ENCODE results near the gene COA3.

COA3 gene

GRCh38 chr17:42798383-42799380 lies at the start of gene COA3, which contains the start of gene CNTD1:
TSS of gene COA3 (minus strand) at chr17:42798704. CDS start at chr17:42798681, 23 bp downstream.
TSS of gene CNTD1 (plus strand) at chr17:42798861. CDS start at chr17:42799068, 207 bp downstream.
- DNase-seq (ENCODE audit: extremely low read depth in 1 of 2, low read depth in 1 of 2) = peak; percentile 68 to 76

- DNase-seq (ENCODE audit: extremely low read depth in 1 of 2, low read depth in 1 of 2) = no peak
Measured at GRCh38 chr17:42848093-42848492, 49.6 kb upstream of the COA3 start.

GRCh38 chr17:42846594-42847280 lies 48.2 kb upstream of the COA3 start:
- DNase-seq (ENCODE audit: extremely low read depth in 1 of 2, low read depth in 1 of 2) = no peak

- DNase-seq (ENCODE audit: extremely low read depth in 1 of 2, low read depth in 1 of 2) = peak; percentile 38 to 59
Measured at GRCh38 chr17:42845918-42846593, 47.6 kb upstream of the COA3 start.

- DNase-seq (ENCODE audit: extremely low read depth in 1 of 2, low read depth in 1 of 2) = no peak
Measured at GRCh38 chr17:42845556-42845917, 47.0 kb upstream of the COA3 start.

GRCh38 chr17:42844761-42845555 lies 46.5 kb upstream of the COA3 start:
- DNase-seq (ENCODE audit: extremely low read depth in 1 of 2, low read depth in 1 of 2) = no peak

- DNase-seq (ENCODE audit: extremely low read depth in 1 of 2, low read depth in 1 of 2) = no peak
Measured at GRCh38 chr17:42844271-42844670, 45.8 kb upstream of the COA3 start, which contains the start of gene AOC2. TSS of gene AOC2 (plus strand) at chr17:42844580. CDS start at chr17:42844627, 47 bp downstream.

GRCh38 chr17:42843358-42843934 lies 44.9 kb upstream of the COA3 start:
- DNase-seq (ENCODE audit: extremely low read depth in 1 of 2, low read depth in 1 of 2) = no peak

GRCh38 chr17:42841975-42842685 lies 43.6 kb upstream of the COA3 start:
- DNase-seq (ENCODE audit: extremely low read depth in 1 of 2, low read depth in 1 of 2) = no peak

- no peak for DNase-seq (ENCODE audit: extremely low read depth in 1 of 2, low read depth in 1 of 2)
Measured at GRCh38 chr17:42835732-42836131, 37.2 kb upstream of the COA3 start.

GRCh38 chr17:42833767-42834422 lies 35.4 kb upstream of the COA3 start:
- DNase-seq (ENCODE audit: extremely low read depth in 1 of 2, low read depth in 1 of 2) = no peak

GRCh38 chr17:42832934-42833766 lies 34.6 kb upstream of the COA3 start, which contains the start of gene PSME3:
TSS of gene PSME3 (plus strand) at chr17:42833397. CDS start at chr17:42833632, 235 bp downstream.
- DNase-seq (ENCODE audit: extremely low read depth in 1 of 2, low read depth in 1 of 2) = peak; percentile 82 to 88

GRCh38 chr17:42832213-42832933 lies 33.9 kb upstream of the COA3 start:
- no peak for DNase-seq (ENCODE audit: extremely low read depth in 1 of 2, low read depth in 1 of 2)

- no peak for DNase-seq (ENCODE audit: extremely low read depth in 1 of 2, low read depth in 1 of 2)
Measured at GRCh38 chr17:42830971-42831370, 32.5 kb upstream of the COA3 start.

- DNase-seq (ENCODE audit: extremely low read depth in 1 of 2, low read depth in 1 of 2) = no peak
Measured at GRCh38 chr17:42827472-42827871, 29.0 kb upstream of the COA3 start.

- no peak for DNase-seq (ENCODE audit: extremely low read depth in 1 of 2, low read depth in 1 of 2)
Measured at GRCh38 chr17:42821176-42821575, 22.7 kb upstream of the COA3 start.

- DNase-seq (ENCODE audit: extremely low read depth in 1 of 2, low read depth in 1 of 2) = peak; percentile 33 to 54
Measured at GRCh38 chr17:42819939-42820535, 21.5 kb upstream of the COA3 start.

Measured in stimulated activated CD8-positive, alpha-beta memory T cell treated with anti-CD3 and anti-CD28 coated beads, Interleukin-7, amount 100 ng/mL, for 48 hours (primary cell).